ENCODE data around the gene USP51.
A peak's percentile ranks its signal among the peaks of the same experiment; 100 is the strongest.
"Not testable (repeated sequence)": the region's sequence is repeated elsewhere in the genome, so short reads cannot be mapped to it uniquely, and the experiment has no call there.

The USP51 gene

GRCh38 chrX:55451990-55452832, 37.4 kb downstream of the USP51 start, which contains the start of gene MAGEH1:
TSS of gene MAGEH1 (plus strand) at chrX:55452127. CDS start at chrX:55452375, 248 bp downstream.
- peak; percentile 74 for DNase-seq (ENCODE audit: low read depth)
- peak within 1 kb of the TSS; percentile 70 for H3K4me3 ChIP-seq (ENCODE audit: control insufficient read depth, low read depth, low read length)
- no peak for TF ChIP-seq CTCF (conservative IDR thresholded peaks at IDR 0.05; ENCODE audit: control insufficient read depth, insufficient read depth, low read depth, low read length)

- no peak for DNase-seq (ENCODE audit: low read depth)
- TF ChIP-seq CTCF (conservative IDR thresholded peaks at IDR 0.05; ENCODE audit: control insufficient read depth, insufficient read depth, low read depth, low read length) = no peak
- H3K4me3 ChIP-seq (ENCODE audit: control insufficient read depth, low read depth, low read length) = peak overlapping the region; percentile 70
Observed at GRCh38 chrX:55451626-55451989, 38.0 kb downstream of the USP51 start.

GRCh38 chrX:55451141-55451540, 38.5 kb downstream of the USP51 start:
- no peak for DNase-seq (ENCODE audit: low read depth)
- TF ChIP-seq CTCF (conservative IDR thresholded peaks at IDR 0.05; ENCODE audit: control insufficient read depth, insufficient read depth, low read depth, low read length) = no peak
- no peak overlapping the region for H3K4me3 ChIP-seq (ENCODE audit: control insufficient read depth, low read depth, low read length)

- no peak overlapping the region for H3K4me3 ChIP-seq (ENCODE audit: control insufficient read depth, low read depth, low read length)
- peak; percentile 28 for DNase-seq (ENCODE audit: low read depth)
- peak; percentile 21 for TF ChIP-seq CTCF (conservative IDR thresholded peaks at IDR 0.05; ENCODE audit: control insufficient read depth, insufficient read depth, low read depth, low read length)
Observed at GRCh38 chrX:55450259-55450658, 39.4 kb downstream of the USP51 start.

GRCh38 chrX:55443468-55443867, 46.2 kb downstream of the USP51 start:
- not testable (repeated sequence) for DNase-seq (ENCODE audit: low read depth); H3K4me3 ChIP-seq (ENCODE audit: control insufficient read depth, low read depth, low read length)
